GM12801 (cell line): Measurements from ENCODE around the gene TPM1.

Experiments used
- TF ChIP-seq, protein P1 (sequence below): IDR thresholded peaks from one replicate; pipeline ENCODE4 v1.5.1; 2011; ENCODE audit warnings: control low read depth; ENCODE audit not compliant: insufficient read length; ENCODE audit errors: extremely low read depth

The TPM1 gene

DNA sequence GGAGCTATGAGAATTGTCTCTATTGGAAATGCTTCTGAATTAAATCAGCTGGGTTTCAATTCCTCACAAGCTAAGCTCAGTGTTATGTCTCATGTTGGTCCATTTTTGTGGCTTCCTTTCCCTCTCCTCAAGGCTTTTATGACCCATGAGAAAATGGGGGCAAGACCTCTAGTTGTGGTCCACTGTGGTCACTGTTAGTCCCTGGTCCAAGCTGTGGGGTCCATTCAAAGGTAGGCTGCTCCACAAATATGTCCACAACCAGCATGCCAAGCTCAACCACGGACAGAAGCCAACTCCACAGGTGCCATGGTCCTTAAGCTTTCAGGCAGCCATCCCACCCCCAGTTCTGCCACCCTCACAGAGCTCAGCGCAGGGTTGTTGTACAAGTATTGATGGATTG, 14.9 kb upstream of the TPM1 start:
- TF ChIP-seq, protein P1, sequence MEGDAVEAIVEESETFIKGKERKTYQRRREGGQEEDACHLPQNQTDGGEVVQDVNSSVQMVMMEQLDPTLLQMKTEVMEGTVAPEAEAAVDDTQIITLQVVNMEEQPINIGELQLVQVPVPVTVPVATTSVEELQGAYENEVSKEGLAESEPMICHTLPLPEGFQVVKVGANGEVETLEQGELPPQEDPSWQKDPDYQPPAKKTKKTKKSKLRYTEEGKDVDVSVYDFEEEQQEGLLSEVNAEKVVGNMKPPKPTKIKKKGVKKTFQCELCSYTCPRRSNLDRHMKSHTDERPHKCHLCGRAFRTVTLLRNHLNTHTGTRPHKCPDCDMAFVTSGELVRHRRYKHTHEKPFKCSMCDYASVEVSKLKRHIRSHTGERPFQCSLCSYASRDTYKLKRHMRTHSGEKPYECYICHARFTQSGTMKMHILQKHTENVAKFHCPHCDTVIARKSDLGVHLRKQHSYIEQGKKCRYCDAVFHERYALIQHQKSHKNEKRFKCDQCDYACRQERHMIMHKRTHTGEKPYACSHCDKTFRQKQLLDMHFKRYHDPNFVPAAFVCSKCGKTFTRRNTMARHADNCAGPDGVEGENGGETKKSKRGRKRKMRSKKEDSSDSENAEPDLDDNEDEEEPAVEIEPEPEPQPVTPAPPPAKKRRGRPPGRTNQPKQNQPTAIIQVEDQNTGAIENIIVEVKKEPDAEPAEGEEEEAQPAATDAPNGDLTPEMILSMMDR: no peak

DNA sequence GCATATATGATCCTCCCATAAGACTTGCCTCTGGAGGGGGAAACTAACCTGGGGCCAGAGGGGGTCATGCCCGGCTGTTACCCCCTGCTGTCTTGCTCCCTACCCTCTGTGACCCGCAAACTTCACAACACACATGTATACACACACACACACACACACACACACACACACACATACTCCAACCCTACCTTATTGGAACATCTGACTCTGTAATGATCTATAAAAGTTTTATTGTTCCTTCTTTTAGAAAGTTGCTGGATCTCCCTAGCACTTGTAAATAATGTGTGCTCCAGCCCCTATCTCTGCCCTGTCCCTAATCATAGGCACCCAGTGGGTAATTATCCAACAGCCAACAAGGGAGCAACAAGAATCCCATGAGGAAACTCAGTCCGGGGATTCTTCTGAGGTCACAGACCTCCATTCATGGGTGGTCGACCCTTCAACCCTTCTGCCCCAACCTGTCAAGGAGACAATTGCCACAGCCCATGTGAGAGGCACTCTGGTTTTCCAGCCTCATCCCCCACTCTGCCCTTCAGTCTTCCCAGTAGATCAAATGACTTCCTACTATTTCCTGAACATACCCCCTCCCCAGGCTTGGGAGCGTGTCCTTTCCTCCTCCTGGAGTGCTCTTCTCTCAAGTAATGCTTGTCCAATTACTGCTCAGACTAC, 14.0 kb upstream of the TPM1 start:
- TF ChIP-seq, protein P1: no peak

DNA sequence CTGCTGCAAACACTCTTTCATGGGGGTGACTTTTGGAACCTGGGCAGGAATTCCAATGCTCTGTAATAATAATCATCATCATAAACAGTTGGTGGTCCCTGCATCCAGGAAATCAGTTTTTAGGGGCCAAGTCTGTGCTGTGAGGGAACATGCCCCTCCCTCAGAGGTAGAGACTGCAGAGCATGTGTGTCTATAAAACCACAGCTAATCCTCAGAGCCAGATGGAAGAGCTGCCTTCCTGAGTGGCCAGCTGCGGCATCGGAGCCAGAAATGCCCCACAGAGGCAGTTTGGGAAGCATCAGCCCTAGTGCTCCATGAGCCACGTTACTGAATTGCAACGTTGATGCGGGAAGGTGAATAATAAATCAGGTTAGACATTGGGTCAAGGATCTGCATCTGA, 12.9 kb upstream of the TPM1 start:
- TF ChIP-seq, protein P1: no peak

DNA sequence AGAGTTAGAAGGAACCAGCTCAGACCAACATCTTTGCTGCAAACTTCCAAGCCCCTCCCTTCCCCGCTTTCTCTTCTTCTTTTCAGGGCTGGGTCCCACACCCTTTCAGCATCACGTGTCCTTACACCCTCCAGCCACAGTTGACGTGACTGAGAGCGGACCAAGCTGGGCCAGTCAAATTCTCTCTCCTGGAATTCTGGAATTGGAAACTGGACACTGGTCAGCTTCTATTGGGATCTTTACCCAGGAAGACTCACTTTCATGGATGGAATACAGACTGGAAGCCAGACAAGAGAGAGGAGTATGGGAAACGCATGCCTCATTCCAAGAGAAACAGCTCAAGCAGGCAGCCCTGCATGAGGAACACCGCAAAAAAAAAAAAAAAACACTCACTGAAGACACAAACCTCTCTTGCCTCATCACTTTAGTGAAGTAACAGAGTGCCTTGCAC, 12.4 kb upstream of the TPM1 start:
- TF ChIP-seq, protein P1: no peak

DNA sequence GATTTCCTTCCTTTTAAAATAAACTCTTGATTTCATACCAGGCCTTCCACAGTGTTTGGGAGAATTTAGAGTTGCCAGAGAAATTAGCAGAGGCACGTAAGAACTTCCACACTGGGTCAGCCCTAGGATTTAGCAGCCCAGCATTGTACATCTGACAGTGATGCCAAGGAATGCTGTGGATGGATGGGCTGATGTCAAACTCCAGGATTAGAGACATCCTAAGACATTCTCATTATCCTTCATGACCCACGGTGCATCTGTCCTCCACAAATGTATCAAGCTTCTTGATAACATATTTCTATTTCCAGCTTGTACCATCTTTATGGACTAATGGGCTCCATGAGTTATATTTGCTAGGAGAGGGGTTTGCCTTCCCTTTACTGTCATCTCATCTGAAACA, 8.0 kb upstream of the TPM1 start:
- TF ChIP-seq, protein P1: no peak

DNA sequence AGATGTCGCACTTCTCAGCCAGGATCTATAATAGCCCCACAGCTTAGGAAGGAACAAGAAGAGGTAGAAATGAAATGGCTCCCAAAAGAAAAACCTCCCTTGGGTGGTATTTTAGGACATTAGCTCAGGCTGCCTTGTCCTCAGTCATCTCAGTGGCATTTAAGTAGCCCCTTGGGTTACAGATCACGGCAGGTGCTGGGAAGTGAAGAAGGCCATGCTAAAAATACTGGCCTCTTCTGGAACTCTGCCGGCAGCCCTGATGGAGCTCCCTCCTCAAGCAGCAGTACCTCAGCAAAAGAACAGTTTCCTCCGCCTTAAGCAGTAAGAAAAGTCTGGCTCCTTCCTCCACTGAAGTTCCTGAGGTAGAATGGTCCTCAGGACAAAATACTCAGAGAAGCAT, 7.3 kb upstream of the TPM1 start:
- TF ChIP-seq, protein P1: no peak

DNA sequence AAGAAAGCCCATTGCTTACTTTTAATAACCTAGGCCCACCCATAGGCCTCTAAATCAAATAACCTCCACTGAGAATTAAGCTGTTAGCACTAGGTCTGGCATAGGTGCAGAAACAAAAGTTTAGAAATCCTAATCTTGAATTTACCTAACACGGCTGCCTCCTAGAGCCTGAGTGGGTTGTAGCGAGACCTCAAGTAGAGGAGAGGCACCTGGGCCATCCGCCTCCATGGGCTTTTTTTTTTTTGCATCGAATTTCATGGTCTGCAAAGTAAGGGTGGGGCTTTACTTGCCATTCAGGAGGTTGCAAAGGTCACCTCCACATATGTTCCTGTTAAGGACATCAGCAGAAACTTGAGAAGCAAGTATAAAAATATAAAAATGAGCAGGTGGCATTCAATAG, 6.6 kb upstream of the TPM1 start:
- TF ChIP-seq, protein P1: no peak
